H1 (cell line): ENCODE data around the gene SLC25A27. TPM values are rescaled to one million over a fixed set of nuclear protein-coding genes. Genes with fewer than 3 reads are reported as not detected.

Experiments
- CTCF ChIA-PET: fragments of 300-600 bp; sonication (Branson Sonifier 250); formaldehyde crosslinking; loops from one replicate; lab custom pipeline; 2021; ENCODE audit not compliant: partially characterized antibody; lab: Charles Lee
- POLR2A ChIA-PET: fragments of 300-600 bp; sonication (Branson Sonifier 250); formaldehyde crosslinking; loops from one replicate; lab custom pipeline; 2021; ENCODE audit warnings: inconsistent platforms; ENCODE audit not compliant: partially characterized antibody; lab: Charles Lee
- DNase-seq, 2 experiments: peaks; one replicate each; pipeline versions ENCODE4 v3.0.0 to v3.0.0-alpha.2; 2010 to 2022; ENCODE audit warnings: low spot score in 2 of 2, low read depth in 1 of 2, mixed read lengths in 1 of 2
- FAIRE-seq: peaks from 2 replicates; lab custom pipeline; 2011; peaks lifted over from hg19 to GRCh38; lab: Jason Lieb, UNC
- H2AFZ ChIP-seq: 2 replicates; pipeline ENCODE4 v1.8.1; 2012; ENCODE audit warnings: low read length, inconsistent platforms
- H2AK5ac ChIP-seq: 2 replicates; pipeline ENCODE4 v1.6.1; 2013; ENCODE audit warnings: low read depth, low read length
- H2BK120ac ChIP-seq: replicated peaks from 2 replicates; pipeline ENCODE3; 2013; ENCODE audit warnings: low read depth, low read length, inconsistent platforms
- H2BK12ac ChIP-seq: 2 replicates; pipeline ENCODE4 v1.6.1; 2013; ENCODE audit warnings: low read depth, low read length
- H2BK15ac ChIP-seq: 2 replicates; pipeline ENCODE4 v1.6.1; 2013; ENCODE audit warnings: low read length
- H2BK20ac ChIP-seq: 2 replicates; pipeline ENCODE4 v1.6.1; 2013; ENCODE audit warnings: low read length
- H2BK5ac ChIP-seq: 2 replicates; pipeline ENCODE4 v1.6.1; 2013; ENCODE audit warnings: low read depth, low read length
- H3K14ac ChIP-seq: 2 replicates; pipeline ENCODE4 v1.6.1; 2013; ENCODE audit warnings: inconsistent platforms; ENCODE audit not compliant: insufficient read length
- H3K18ac ChIP-seq: 2 replicates; pipeline ENCODE4 v1.6.1; 2013; ENCODE audit warnings: low read length; ENCODE audit errors: extremely low read depth
- H3K23ac ChIP-seq: 2 replicates; pipeline ENCODE4 v1.6.1; 2013; ENCODE audit warnings: inconsistent platforms; ENCODE audit not compliant: insufficient read length
- H3K23me2 ChIP-seq: 2 replicates; pipeline ENCODE4 v1.6.1; 2013; ENCODE audit warnings: low read depth, low read length
- H3K27ac ChIP-seq: 2 replicates; pipeline ENCODE4 v1.6.1; 2011; ENCODE audit warnings: low read depth, low read length, inconsistent platforms
- H3K27me3 ChIP-seq, 4 experiments: replicated peaks in 1 of 4; 1 replicate in 1 of 4; 2 replicates in 3 of 4; pipeline versions ENCODE4 v1.6.1 to v1.8.1; 2011 to 2013; ENCODE audit warnings: low read length in 3 of 4, mild to moderate bottlenecking in 3 of 4, inconsistent platforms in 2 of 4, mixed read lengths in 2 of 4, moderate library complexity in 1 of 4; ENCODE audit not compliant: control insufficient read depth in 3 of 4, insufficient read depth in 3 of 4; ENCODE audit errors: extremely low read depth in 1 of 4
- H3K36me3 ChIP-seq, 4 experiments: 2 replicates each; pipeline versions ENCODE4 v1.6.1 to v1.8.1; 2011 to 2013; ENCODE audit warnings: mild to moderate bottlenecking in 4 of 4, low read length in 3 of 4, moderate library complexity in 2 of 4, control low read depth in 1 of 4, inconsistent platforms in 1 of 4; ENCODE audit not compliant: insufficient read depth in 4 of 4, control insufficient read depth in 2 of 4
- H3K4ac ChIP-seq: replicated peaks from 2 replicates; pipeline ENCODE3; 2013; ENCODE audit warnings: low read length, low read depth, mixed read lengths, inconsistent platforms; ENCODE audit not compliant: insufficient read length
- H3K4me1 ChIP-seq, 4 experiments: replicated peaks in 1 of 4; 1 replicate in 1 of 4; 2 replicates in 3 of 4; pipeline versions ENCODE4 v1.6.1 to v1.8.1; 2011 to 2013; ENCODE audit warnings: low read length in 3 of 4, inconsistent platforms in 2 of 4, mixed read lengths in 1 of 4; ENCODE audit not compliant: insufficient read depth in 4 of 4, control insufficient read depth in 3 of 4
- H3K4me2 ChIP-seq, 2 experiments: 2 replicates each; pipeline versions ENCODE4 v1.6.1 to v1.8.1; 2011 to 2013; ENCODE audit warnings: low read depth in 2 of 2, low read length in 2 of 2, control low read depth in 1 of 2, inconsistent platforms in 1 of 2, mild to moderate bottlenecking in 1 of 2; ENCODE audit not compliant: insufficient read depth in 1 of 2
- H3K4me3 ChIP-seq, 4 experiments: fragments of 200-600, 300-600 bp in 1 of 4; sonication (generic), shearing (Covaris generic), sonication (Bioruptor Twin) in 1 of 4; 2 replicates each; pipeline versions ENCODE4 v1.5.1 to v1.8.1; 2011 to 2016; ENCODE audit warnings: low read length in 4 of 4, low read depth in 3 of 4, control low read depth in 2 of 4, inconsistent platforms in 2 of 4, mild to moderate bottlenecking in 2 of 4, mixed read lengths in 1 of 4, moderate library complexity in 1 of 4; ENCODE audit not compliant: insufficient read depth in 2 of 4; ENCODE audit errors: extremely low read depth in 1 of 4
- H3K56ac ChIP-seq: replicated peaks from 2 replicates; pipeline ENCODE3; 2013; ENCODE audit warnings: low read depth, mild to moderate bottlenecking, mixed read lengths, low read length, inconsistent platforms; ENCODE audit not compliant: insufficient read length
- H3K79me1 ChIP-seq: 2 replicates; pipeline ENCODE4 v1.6.1; 2013; ENCODE audit warnings: low read depth, low read length, control low read depth
- H3K79me2 ChIP-seq, 2 experiments: 2 replicates each; pipeline versions ENCODE4 v1.6.1 to v1.8.1; 2012 to 2013; ENCODE audit warnings: low read length in 2 of 2, mild to moderate bottlenecking in 2 of 2, inconsistent platforms in 1 of 2; ENCODE audit not compliant: insufficient read depth in 2 of 2, control insufficient read depth in 1 of 2
- H3K9ac ChIP-seq, 4 experiments: replicated peaks in 1 of 4; 1 replicate in 1 of 4; 2 replicates in 3 of 4; pipeline versions ENCODE4 v1.6.1 to v1.8.1; 2011 to 2013; ENCODE audit warnings: low read depth in 3 of 4, low read length in 3 of 4, control low read depth in 2 of 4, mild to moderate bottlenecking in 2 of 4, moderate library complexity in 2 of 4, inconsistent platforms in 1 of 4; ENCODE audit errors: extremely low read depth in 1 of 4
- H3K9me3 ChIP-seq, 2 experiments: 2 replicates each; pipeline versions ENCODE4 v1.6.1 to v1.8.1; 2012 to 2013; ENCODE audit warnings: mild to moderate bottlenecking in 2 of 2, moderate library complexity in 2 of 2, control low read depth in 1 of 2, inconsistent platforms in 1 of 2, low read depth in 1 of 2, low read length in 1 of 2, mixed read lengths in 1 of 2; ENCODE audit not compliant: insufficient read depth in 2 of 2
- H4K20me1 ChIP-seq, 2 experiments: replicated peaks in 1 of 2; 2 replicates each; pipeline versions ENCODE3 to v1.8.1; 2011 to 2013; ENCODE audit warnings: inconsistent platforms in 2 of 2, low read length in 2 of 2, mild to moderate bottlenecking in 1 of 2; ENCODE audit not compliant: insufficient read depth in 2 of 2, control insufficient read depth in 1 of 2
- H4K5ac ChIP-seq: 2 replicates; pipeline ENCODE4 v1.6.1; 2013; ENCODE audit warnings: low read length, low read depth, mixed read lengths, inconsistent platforms; ENCODE audit not compliant: insufficient read length
- H4K8ac ChIP-seq: 2 replicates; pipeline ENCODE4 v1.8.0; 2013; ENCODE audit warnings: mild to moderate bottlenecking, moderate library complexity, low read length, inconsistent platforms; ENCODE audit not compliant: insufficient read depth; ENCODE audit errors: extremely low read depth
- H4K91ac ChIP-seq: replicated peaks from 2 replicates; pipeline ENCODE3; 2013; ENCODE audit warnings: low read length, mixed read lengths, inconsistent platforms; ENCODE audit not compliant: insufficient read length
- CEBPB ChIP-seq: IDR thresholded peaks from 2 replicates; pipeline ENCODE4 v1.6.1; 2012; ENCODE audit warnings: low read depth, low read length
- EGR1 ChIP-seq: IDR thresholded peaks from 2 replicates; pipeline ENCODE4 v1.6.1; 2011; ENCODE audit warnings: low read depth, low read length, borderline replicate concordance
- KDM4A ChIP-seq: IDR thresholded peaks from one replicate; pipeline ENCODE4 v1.7.1; 2012; ENCODE audit warnings: low read depth, mild to moderate bottlenecking, moderate library complexity, low read length, inconsistent platforms; ENCODE audit not compliant: severe bottlenecking
- RFX5 ChIP-seq: IDR thresholded peaks from 2 replicates; pipeline ENCODE4 v1.6.1; 2011; ENCODE audit warnings: low read depth, low read length, improper control_type of control experiment, borderline replicate concordance
- SP2 ChIP-seq: IDR thresholded peaks from 2 replicates; pipeline ENCODE4 v1.6.1; 2012; ENCODE audit warnings: mild to moderate bottlenecking, low read length, inconsistent platforms
- TEAD4 ChIP-seq: IDR thresholded peaks from 2 replicates; pipeline ENCODE4 v1.6.1; 2012; ENCODE audit warnings: low read depth, low read length, inconsistent platforms, mixed read lengths
- WGBS, 2 experiments: shearing (Covaris generic) in 1 of 2; methylation state at CpG; one replicate each; pipeline versions ENCODE4 v1.1.6 to v1.1.7; 2013 to 2015; ENCODE audit warnings: low lambda C conversion rate in 2 of 2, mixed read lengths in 2 of 2, inconsistent platforms in 1 of 2, low coverage in 1 of 2, missing lambda C conversion rate in 1 of 2; ENCODE audit not compliant: insufficient replicate concordance in 2 of 2, insufficient coverage in 1 of 2, insufficient read length in 1 of 2; ENCODE audit errors: extremely low coverage in 1 of 2, missing lambda C conversion rate in 1 of 2; 5-methylcytosine and 5-hydroxymethylcytosine counted together
- polyA plus RNA-seq, 7 experiments: library from polyadenylated mRNA; depleted of rRNA in 3 of 7; stranded (reverse) in 5 of 7; unstranded in 2 of 7; fragments of >200 nt in 5 of 7; fragments of 200-250 nt in 2 of 7; gene quantifications; 1 replicate in 5 of 7; 2 replicates in 1 of 7; 4 replicates in 1 of 7; pipeline versions ENCODE4 v1.2.1 to v1.2.3, GENCODE V29; 2011 to 2013; ENCODE audit warnings: missing spikeins in 2 of 7, mixed read lengths in 2 of 7
- total RNA-seq: library from RNA; stranded (reverse); fragmentation: NEBNext Ultra II Directional; extraction: Animal tissue kit (Norgen Biotek cat#: 25700); gene quantifications from 2 replicates; pipeline ENCODE4 v1.2.1, GENCODE V29; 2021

Gene SLC25A27
- total and polyA plus RNA-seq, 2 of the 8 experiments (the other 6 are each of a cell fraction or from before 2014, with no cell fraction given) = 7.3 to 8.4 TPM

DNA sequence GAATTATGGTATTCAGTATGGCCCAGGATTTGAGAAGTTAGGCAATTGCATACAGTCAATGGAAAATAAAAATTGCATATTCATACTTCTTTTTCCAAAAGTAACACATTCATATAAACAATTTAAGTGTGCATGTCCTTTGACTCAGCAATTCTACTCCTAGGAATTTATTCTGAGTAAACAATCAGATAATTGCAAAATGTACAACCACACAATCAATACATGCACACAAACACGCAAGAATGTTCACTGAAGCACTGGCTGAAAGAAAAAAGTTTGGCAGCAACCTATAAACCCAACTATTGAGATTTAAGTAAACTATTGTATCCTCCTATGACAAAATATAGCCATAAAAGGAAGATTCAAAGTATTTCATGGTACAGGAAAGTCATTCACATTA lies 1.8 kb upstream of the SLC25A27 start:
- FAIRE-seq (no peak), DNase-seq (no peak)
- Histone ChIP-seq H3K4me2 (peak overlapping the region; percentile 15 to 60; a peak in 2 of 4 replicates), H3K27ac (no peak overlapping the region), H4K20me1 (peaks cover 0 to 2% of the 10 kb centered on the region in 2 experiments), H3K9me3 (no peaks in the 10 kb centered on the region), H2BK120ac (no peak overlapping the region), H3K36me3 (no peaks in the 10 kb centered on the region; a peak in 1 of 8 replicates), H2BK5ac (no peak overlapping the region), H3K79me1 (no peaks in the 10 kb centered on the region), H2BK20ac (no peak overlapping the region), H3K79me2 (peaks cover 0 to 3% of the 10 kb centered on the region in 2 experiments; a peak in 1 of 4 replicates), H3K27me3 (peaks cover 0 to 5% (median 2%) of the 10 kb centered on the region in 4 experiments; a peak in 3 of 7 replicates), H3K23ac (no peak overlapping the region), H3K18ac (no peak overlapping the region), H3K23me2 (peaks cover 6% of the 10 kb centered on the region), H2BK15ac (no peak overlapping the region), H4K5ac (no peak overlapping the region), H3K4me3 (peak overlapping the region in 1 of 4 experiments; percentile 86; a peak in 2 of 8 replicates), H3K4ac (no peak overlapping the region), H4K91ac (no peak overlapping the region), H3K14ac (no peak overlapping the region), H2BK12ac (no peak overlapping the region), H4K8ac (no peak overlapping the region), H3K56ac (no peak overlapping the region), H3K4me1 (peaks cover 0 to 6% (median 2%) of the 10 kb centered on the region in 4 experiments; a peak in 2 of 7 replicates), H3K9ac (no peak overlapping the region), H2AK5ac (no peak overlapping the region), H2AFZ (no peak overlapping the region)
- CTCF ChIA-PET = no interaction called here
- 91% methylated on average over 1 of the region's 1 CpG; no CpG with 5 or more reads in 1 of the 2 experiments for WGBS, 2 experiments
- POLR2A ChIA-PET = interaction anchor here (0.6 kb wide), 1 partner anchor 25 kb away, joined by 3 read pairs; no protein-coding TSS in a partner anchor
- TF ChIP-seq EGR1 (no peak), TEAD4 (no peak), RFX5 (no peak), KDM4A (no peak), SP2 (no peak), CEBPB (no peak)
